Lower leg skin (tissue), 4 donors: ENCODE measurements around the gene MYOG. TPM values are rescaled to one million over a fixed set of nuclear protein-coding genes. Genes with fewer than 3 reads are reported as not detected.

Experiments used
- DNase-seq, 2 donors: peaks; one replicate each; pipeline ENCODE4 v3.0.0-alpha.2; 2019; ENCODE audit warnings: low spot score in 2 of 2
- H3K4me3 ChIP-seq: fragments of 200-600 bp; sonication (generic); 2 replicates; pipeline ENCODE4 v1.5.1; 2017; ENCODE audit warnings: mild to moderate bottlenecking, low read depth; ENCODE audit not compliant: poor library complexity, severe bottlenecking
- POLR2A ChIP-seq, 2 donors: fragments of 450-650 bp; IDR thresholded peaks; one replicate each; pipeline ENCODE4 v1.6.1; 2016 to 2017; ENCODE audit warnings: antibody characterized with exemption in 2 of 2, mild to moderate bottlenecking in 1 of 2, moderate library complexity in 1 of 2
- WGBS, 2 donors: methylation state at CpG; one replicate each; pipeline ENCODE4 v1.1.5; 2018; 5-methylcytosine and 5-hydroxymethylcytosine counted together
- intact Hi-C: fragments of 100-400 bp; cut with DNase I; formaldehyde crosslinking; loops from one replicate; pipeline ENCODE4 v1.15.0; 2023; ENCODE audit warnings: low total_unique reads
- total RNA-seq, 4 donors: library from RNA; depleted of rRNA; stranded (reverse); fragments of >200 nt; gene quantifications; one replicate each; pipeline ENCODE4 v1.1.0, GENCODE V29; 2016
- TF ChIP-seq, protein P1 (sequence below), 3 donors: fragments of 450-650 bp; IDR thresholded peaks; one replicate each; pipeline ENCODE4 v1.5.1; 2016; ENCODE audit warnings: antibody characterized with exemption in 3 of 3, mild to moderate bottlenecking in 3 of 3, moderate library complexity in 2 of 3

The MYOG gene
- total RNA-seq, 4 donors from 2014 or later: not detected

DNA sequence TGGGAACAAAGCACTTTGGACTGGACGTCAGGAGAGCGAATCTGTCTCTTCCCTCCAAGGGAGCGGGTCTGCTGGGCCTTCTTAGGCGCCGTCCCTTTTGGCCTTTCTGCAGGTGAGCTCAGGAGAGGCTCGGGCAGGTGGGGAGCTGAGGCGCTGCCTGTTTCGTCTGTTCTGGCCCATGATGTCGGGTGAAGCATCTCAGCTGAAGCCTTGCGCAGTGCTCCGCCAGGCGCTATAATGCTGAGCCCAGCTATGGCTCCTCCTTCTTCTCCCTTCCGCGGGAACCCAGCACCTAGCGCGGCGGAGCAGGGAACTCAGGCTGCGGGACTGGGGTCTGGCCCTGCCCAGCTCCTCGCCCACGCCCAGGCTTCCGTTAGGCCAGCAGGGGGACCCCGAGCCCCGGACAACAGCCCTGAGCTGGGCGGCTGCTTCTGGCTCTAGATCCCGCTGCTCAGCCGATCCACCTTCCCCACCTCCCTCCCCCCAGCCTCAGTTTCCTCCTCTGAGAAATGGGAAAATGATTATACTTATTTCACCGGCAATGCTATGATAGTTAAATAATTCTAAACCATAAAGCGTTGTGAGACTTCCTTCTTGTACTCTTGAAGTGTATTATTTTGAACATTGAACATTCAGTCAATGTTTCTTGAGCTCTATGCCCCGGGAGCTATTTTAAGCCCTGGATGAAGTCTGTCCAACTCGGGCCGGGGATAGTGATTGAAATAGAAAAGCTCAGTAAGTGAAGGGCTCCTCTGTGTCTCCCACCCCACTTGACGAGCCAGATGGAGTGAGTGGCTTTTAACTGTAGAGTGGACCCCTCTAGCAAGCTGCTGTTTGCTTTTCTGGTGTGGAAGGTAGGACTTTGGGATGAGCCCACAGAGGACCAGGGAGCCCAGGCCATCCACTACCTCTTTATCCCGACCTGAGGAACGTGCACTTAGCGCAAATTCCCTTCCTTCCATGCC is 32.1 kb upstream of the MYOG start:
- intact Hi-C loops: loop anchor here (5.0 kb wide), 1 partner anchor 104 kb away; no protein-coding TSS in a partner anchor
- TF ChIP-seq, protein P1, sequence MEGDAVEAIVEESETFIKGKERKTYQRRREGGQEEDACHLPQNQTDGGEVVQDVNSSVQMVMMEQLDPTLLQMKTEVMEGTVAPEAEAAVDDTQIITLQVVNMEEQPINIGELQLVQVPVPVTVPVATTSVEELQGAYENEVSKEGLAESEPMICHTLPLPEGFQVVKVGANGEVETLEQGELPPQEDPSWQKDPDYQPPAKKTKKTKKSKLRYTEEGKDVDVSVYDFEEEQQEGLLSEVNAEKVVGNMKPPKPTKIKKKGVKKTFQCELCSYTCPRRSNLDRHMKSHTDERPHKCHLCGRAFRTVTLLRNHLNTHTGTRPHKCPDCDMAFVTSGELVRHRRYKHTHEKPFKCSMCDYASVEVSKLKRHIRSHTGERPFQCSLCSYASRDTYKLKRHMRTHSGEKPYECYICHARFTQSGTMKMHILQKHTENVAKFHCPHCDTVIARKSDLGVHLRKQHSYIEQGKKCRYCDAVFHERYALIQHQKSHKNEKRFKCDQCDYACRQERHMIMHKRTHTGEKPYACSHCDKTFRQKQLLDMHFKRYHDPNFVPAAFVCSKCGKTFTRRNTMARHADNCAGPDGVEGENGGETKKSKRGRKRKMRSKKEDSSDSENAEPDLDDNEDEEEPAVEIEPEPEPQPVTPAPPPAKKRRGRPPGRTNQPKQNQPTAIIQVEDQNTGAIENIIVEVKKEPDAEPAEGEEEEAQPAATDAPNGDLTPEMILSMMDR (IDR thresholded peaks at IDR 0.05): no peak
- no peak for TF ChIP-seq POLR2A (IDR thresholded peaks at IDR 0.05)
- no peak overlapping the region for H3K4me3 ChIP-seq
- DNase-seq: peak; percentile 48 to 88
- WGBS, 2 donors: 25 to 28% methylated on average over 29 to 35 of the region's 35 CpGs

DNA sequence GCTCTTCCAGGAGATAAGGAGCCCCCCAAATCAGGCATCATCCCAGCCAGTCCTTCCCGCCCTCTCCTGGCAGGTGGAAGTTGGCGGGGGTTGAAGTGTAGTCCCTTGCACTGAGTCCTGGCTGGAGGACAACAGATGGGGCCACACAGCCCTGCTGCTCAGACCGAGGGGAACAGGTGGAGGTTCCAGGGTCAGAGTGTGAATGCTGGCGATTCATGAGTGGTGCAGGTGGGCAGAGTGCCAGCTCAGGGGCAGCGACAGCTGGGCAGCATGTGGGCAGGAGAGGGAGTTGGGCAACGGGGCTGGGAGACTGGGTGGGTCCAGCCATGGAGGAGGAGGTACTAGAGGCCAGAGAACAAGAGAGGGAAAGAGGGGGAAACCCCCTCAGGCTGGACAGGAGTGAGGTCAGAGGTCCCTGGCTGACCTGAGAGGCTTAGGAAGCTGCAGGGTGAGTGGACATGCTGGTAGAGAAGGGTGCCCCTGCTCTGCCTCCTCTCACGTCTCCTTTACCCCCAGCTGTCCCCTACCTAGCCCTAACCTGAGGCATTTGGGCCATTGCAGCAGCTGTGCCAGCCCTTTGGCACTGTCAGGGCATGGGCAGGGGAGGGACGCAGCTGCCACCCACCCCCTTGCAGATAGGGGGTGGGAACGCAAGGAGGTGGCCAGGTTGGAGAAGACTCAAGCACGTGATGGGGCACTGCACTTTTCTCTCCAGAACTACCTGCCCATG is 30.4 kb upstream of the MYOG start:
- H3K4me3 ChIP-seq: no peak overlapping the region
- 63 to 68% methylated on average over 10 of the region's 10 CpGs for WGBS, 2 donors
- no peak for TF ChIP-seq POLR2A (IDR thresholded peaks at IDR 0.05)
- TF ChIP-seq, protein P1 (IDR thresholded peaks at IDR 0.05): no peak
- DNase-seq: peak; percentile 8 to 83
- intact Hi-C loops: loop anchor here (5.0 kb wide), 1 partner anchor 106 kb away; no protein-coding TSS in a partner anchor

DNA sequence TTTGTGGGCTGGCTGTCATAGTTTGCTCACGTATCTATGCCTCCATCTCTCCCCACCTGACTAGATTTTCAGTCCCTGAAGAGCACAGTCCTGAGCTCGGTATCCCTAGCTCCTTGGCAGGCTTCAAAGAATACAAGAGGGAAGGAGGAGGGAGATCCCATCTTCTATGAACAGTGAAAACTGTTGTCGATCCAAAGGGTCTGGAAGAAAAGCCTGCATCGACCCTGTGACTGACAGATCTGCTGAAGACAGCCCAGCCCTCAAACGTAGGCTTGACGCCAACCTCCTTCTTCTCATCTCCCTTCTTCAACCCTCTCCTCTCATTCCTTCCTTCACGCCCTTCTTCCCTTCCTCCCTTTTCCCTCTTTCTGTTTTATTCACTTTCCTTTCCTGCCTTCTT is 28.4 kb upstream of the MYOG start:
- intact Hi-C loops: no loop called here
- no peak overlapping the region for H3K4me3 ChIP-seq
- 78 to 79% methylated on average over 7 of the region's 7 CpGs for WGBS, 2 donors
- TF ChIP-seq POLR2A (IDR thresholded peaks at IDR 0.05): no peak
- TF ChIP-seq, protein P1 (IDR thresholded peaks at IDR 0.05): no peak
- DNase-seq: peak in 1 of 2 donors; percentile 36

DNA sequence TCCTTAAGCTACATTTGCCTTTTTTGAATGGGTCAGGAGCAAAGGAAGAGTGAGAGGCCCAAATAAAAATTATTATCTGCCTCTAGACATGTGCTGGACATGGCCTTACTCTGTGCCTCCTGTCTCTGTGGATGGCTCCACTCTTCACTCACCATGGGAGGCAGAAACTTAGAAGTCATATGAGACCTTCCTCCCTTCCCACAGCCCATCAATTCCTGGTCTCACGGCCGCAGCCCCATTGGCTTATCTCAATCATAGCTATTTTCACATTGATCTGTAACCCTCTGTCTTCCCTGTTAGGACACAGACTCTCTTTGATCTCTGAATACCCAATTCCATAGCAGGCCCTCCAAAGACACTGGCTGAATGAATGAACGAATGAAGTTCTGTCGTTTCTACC is 27.5 kb upstream of the MYOG start:
- intact Hi-C loops: no loop called here

DNA sequence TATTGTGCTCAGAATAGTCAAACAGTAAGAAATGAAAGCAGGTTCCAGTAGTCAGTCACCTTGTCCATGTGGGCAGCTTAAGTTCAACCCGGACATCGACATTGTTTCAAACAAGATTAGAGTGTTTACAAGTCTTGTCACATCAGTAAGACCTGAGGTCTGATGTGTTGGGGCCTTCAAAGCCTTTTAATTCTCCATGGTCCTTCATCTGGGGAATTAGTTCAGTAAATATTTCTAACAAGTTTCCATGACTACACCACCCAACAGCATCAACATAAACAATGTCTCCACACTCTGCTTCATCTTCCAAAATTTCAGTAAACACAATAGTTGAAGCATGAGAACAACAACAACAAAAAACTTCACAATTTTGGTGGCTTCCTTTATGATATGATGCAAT is 26.7 kb upstream of the MYOG start:
- no peak overlapping the region for H3K4me3 ChIP-seq
- no peak for DNase-seq
- intact Hi-C loops: no loop called here
- 43 to 48% methylated on average over 2 of the region's 2 CpGs for WGBS, 2 donors
- no peak for TF ChIP-seq POLR2A (IDR thresholded peaks at IDR 0.05)
- TF ChIP-seq, protein P1 (IDR thresholded peaks at IDR 0.05): no peak

More for the DNA sequence above, 27.5 kb upstream of the MYOG start:
- peak in 1 of 2 donors; percentile 31 for DNase-seq
- TF ChIP-seq, protein P1 (IDR thresholded peaks at IDR 0.05): no peak
- TF ChIP-seq POLR2A (IDR thresholded peaks at IDR 0.05): no peak
- no peak overlapping the region for H3K4me3 ChIP-seq
- 75 to 90% methylated on average over 4 of the region's 4 CpGs for WGBS, 2 donors
